HG03039 (cell line): ENCODE measurements around the gene TNNT2.

Source experiments
- ATAC-seq: cut with Tn5 transposase; IDR thresholded peaks from one replicate; pipeline ENCODE4 v1.9.1; 2021; ENCODE audit warnings: mild to moderate bottlenecking, moderate library complexity; ENCODE audit not compliant: unreplicated experiment

TNNT2 gene

GRCh38 chr1:201379733-201380242 lies 2.3 kb upstream of the TNNT2 start:
- ATAC-seq, result no peak

- no peak for ATAC-seq
These were observed 1.3 kb upstream of the TNNT2 start for GRCh38 chr1:201378804-201379203.

DNA sequence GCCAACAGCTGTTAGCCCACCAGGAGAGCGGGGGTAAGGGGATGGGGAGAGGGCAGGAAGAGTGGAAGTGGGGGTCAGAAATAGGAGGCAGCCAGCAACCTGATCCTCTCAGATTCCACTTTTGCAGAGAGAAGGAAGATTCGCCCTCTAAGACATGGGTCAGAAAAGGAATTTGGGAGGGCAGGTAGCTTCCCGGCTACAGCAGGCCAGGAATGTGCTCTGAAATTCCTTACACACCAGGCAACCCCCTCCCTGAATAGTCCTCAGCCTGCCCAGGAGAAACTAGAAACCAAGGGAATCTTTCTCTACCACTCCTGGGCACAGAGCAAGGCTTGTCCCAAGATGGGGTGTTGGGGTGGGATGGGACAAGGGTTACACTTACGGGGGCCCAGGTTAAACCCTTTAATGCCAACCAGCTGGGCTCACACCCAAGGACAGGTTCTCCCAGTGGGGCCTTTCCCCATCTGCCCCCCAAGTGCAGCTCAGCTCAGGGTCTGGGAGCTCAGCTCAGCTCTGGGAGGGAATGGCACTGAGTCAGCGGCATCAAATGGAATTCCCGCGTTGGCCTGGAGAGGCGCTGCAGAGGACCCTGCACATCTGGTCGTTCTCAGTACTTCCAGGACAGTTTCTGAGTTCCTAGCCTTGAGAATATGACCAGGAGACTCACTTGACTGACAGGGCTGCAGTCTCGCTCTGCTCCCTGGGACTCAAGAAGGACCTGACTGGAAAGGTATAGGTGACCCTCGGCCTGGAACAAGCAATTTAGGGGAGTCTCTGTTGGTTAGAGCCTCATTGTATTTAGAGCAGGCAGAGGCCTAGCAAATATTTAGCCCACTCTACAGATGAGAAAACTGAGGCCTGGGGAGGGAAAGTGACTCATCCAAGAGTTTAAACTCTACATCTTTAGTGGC lies 761 bp downstream of the TNNT2 start:
- ATAC-seq, result no peak

DNA sequence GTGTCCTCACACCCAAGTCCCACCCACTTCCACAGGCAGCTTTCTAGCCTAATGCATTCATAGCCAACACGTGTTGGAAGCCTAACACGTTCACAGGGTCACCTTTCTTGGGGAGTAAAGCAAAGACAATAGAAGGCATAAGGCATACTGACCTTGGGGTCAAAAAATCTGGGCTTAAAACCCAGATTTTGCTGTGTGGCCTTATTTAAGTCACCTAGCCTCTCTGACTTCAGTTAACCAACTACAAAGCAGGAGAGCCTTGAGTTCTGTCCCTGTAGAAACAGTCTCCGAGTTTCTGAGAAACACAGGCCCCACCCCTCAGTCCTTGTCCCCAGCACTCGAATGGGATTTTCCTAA lies 1.4 kb downstream of the TNNT2 start:
- ATAC-seq, result no peak

GRCh38 chr1:201375169-201375568 lies 2.3 kb downstream of the TNNT2 start:
- no peak for ATAC-seq

- no peak for ATAC-seq
These were observed 3.1 kb downstream of the TNNT2 start for GRCh38 chr1:201374364-201374763.

DNA sequence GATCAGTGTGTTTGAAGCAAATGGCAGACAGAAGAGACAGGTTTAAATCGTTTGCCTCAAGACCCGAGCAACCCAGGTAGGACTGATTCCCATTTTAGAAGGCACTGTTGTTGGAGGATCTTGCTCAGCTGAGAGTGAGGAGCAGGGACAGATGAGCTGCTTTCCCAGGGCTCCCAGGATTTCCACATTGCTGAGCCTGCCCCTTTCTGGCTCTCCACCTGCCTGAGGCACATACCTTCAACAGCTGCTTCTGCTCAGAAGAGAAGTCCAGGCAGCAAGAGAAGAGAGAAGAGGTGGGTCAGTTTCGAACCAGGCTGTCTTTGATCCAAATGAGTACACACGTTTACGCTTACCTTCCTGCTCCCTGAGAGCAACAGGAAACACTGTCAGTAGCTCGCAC lies 5.7 kb downstream of the TNNT2 start:
- no peak for ATAC-seq

DNA sequence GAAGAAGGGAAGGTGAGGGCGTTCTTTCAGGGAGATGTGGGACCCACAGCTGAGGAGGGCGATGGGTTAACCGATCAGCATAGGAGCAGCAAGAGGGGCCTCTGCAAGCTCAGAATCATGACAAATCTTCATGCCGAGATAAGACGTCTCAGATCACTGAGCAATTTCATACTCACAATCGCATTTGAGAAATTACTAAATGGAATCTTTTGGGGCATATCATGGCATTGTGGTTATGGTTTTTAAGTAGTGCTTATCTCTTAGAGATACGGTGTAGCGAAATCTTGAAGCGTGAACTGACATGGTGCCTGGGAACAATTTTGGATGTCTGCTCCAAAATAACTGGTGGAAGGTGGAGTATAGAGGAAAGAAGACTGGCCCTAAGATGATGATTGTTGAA lies 6.2 kb downstream of the TNNT2 start:
- no peak for ATAC-seq

GRCh38 chr1:201370500-201370899 lies 7.0 kb downstream of the TNNT2 start:
- ATAC-seq, result no peak

GRCh38 chr1:201369209-201369608 lies 8.3 kb downstream of the TNNT2 start:
- ATAC-seq, result no peak

DNA sequence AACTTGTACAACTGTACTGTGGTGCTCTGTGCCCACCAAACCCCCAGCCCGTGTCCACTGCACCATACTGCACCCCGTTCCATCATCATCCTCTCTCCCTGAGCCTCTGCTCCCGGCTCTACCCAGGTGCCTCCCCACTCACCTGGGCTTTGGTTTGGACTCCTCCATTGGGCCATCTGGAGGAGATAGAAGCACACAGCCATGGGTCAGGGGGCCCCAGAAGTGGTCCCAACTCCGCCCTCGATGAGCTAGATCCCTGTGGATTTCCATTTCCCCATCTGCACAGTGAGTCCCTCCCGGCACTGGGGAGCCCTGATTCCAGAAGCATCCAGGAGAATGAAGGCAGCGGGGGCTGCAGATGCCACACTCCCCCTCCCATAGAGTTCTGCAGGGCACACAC lies 10.8 kb downstream of the TNNT2 start:
- no peak for ATAC-seq

- ATAC-seq, result no peak
These were observed 12.2 kb downstream of the TNNT2 start for GRCh38 chr1:201365251-201365650.

GRCh38 chr1:201364808-201365105 lies 12.7 kb downstream of the TNNT2 start:
- ATAC-seq, result no peak

- ATAC-seq, result no peak
These were observed 14.0 kb downstream of the TNNT2 start for GRCh38 chr1:201363467-201363866.

DNA sequence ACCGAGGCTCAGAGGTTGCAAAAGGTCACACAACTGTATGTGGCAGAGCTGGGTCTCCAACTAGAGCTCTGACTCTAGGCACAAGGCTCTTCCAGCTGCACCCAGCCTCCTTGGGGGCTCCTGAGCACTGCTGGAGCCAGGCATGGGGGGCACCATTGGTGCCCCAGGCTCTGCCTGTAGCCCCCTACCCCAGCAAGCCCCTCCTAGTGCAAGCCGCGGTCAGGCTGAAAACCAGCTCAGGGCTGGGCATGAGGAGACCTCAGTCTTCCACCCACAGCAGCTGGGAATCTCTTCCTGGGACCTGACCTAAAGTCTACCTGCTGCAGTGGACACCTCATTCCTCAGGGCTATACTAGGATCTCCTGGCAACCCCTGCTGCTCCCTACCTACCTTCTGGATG lies 14.6 kb downstream of the TNNT2 start:
- no peak for ATAC-seq

DNA sequence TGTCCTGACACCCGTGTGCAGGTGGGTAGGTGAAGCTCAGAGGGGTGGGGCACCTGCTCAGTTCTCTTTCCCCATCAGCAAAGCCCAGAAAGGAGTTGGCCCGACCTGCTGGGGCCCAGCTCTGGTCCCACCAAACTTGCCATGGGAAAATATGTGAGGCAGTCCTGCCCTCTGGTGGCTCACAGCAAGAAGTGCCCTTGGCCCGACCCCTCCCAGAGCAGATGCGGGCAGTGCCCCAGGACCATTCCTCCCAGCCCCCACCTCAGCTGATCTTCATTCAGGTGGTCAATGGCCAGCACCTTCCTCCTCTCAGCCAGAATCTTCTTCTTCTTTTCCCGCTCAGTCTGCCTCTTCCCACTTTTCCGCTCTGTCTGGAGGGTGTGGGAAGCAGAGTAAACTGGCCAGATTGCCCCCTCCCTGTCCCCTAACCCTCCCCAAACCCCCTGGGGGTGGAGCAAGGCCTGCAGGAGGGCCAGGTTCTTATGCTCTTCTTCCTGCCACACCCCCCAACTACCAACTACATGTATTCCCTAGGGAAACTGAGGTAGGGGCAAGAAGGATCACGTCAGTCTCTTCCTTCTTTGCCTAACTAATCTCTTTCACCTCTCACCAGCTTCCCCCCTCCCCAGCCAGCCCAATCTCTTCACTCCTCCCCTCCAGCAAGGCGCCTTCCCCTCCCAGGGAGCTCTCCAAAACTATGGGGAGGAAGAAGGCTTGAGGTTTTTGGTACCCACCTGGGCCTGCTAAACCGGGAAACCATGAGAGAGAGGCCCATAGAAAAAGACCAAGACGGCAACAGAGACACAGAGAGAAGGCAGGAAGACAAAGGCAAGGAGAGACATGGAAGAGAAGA lies 15.6 kb downstream of the TNNT2 start:
- no peak for ATAC-seq

DNA sequence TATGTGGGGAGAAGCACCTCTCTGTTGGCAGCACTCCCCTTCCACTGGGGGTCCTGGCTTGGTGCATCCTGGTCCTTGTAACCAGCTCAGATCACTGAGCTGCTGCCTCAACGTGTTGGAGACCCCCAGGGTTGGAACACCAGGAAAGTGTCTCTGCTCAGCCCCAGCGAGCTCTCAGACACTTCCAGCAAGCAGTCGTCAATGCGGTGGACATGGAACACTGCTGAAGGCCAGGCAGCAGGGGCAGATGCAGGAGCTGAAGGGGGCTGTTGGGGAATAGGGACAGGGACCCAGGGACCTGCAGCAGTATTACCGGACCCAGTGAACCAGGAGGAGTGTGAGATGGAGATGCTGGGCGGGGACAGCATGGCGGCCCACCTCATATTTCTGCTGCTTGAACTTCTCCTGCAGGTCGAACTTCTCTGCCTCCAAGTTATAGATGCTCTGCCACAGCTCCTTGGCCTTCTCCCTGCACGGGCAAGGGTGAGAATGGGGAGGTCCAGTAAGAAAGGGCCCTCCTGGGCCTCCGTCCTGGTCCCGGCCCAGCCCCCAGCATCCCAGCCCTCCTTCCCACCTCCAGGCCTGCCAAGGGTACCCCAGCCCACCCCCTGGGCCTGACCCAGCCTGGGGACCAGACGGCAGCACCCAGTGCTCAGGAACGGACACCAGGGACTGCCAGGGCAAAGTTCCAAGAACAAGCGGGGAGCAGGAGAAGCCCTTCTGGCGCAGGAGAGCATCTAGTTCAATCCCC lies 16.4 kb downstream of the TNNT2 start:
- ATAC-seq, result no peak

GRCh38 chr1:201360486-201360885 lies 17.0 kb downstream of the TNNT2 start:
- no peak for ATAC-seq

DNA sequence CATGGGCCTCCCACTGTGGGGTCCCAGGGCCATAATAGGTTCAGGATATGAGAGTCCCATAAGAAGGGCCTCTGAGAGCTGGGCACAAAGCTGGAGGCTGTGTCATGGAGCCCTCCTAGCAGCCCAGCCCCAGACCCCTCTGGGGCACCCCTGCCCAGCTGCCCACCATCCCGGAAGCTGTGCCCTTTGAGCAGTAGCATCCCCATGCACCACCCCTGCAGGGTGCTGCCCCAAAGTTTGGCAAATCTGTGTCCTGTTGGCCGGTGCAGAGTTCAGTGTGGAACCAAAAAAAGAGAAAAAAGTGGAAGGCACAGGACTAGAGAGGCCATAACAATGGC lies 17.6 kb downstream of the TNNT2 start:
- ATAC-seq, result no peak

GRCh38 chr1:201359031-201359872 lies 18.2 kb downstream of the TNNT2 start:
- no peak for ATAC-seq

DNA sequence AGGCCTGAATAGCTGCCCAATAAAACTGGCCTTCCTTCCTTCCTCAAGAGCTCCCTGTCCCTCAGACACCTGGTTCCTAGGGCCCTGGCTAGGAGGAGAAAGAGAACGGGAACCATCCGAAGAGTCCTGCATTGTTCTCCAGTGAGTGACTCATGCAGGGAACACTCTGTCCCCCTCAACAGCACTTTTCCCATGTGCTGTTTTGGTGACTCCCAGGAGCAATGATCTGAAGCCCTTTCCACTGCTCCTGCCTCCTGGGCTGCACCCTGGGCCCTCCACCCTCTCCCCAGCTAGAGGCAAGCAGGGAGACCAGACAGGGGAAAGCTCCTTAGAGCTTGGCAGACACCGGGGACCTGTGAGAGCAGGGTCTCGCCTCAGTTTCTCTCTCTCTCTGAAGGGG lies 18.9 kb downstream of the TNNT2 start:
- ATAC-seq, result no peak
